KBM-7 (cell line): ENCODE results near the gene WDR19.
"Not testable (repeated sequence)": the region's sequence is repeated elsewhere in the genome, so short reads cannot be mapped to it uniquely, and the experiment has no call there.

Experiments
- DNase-seq: peaks from one replicate; pipeline ENCODE4 v3.0.0-alpha.2; 2015
- in situ Hi-C: fragments of 300-500 bp; cut with MboI; formaldehyde crosslinking; loops from 2 replicates; pipeline ENCODE4 v1.14.3; 2020; ENCODE audit warnings: low sequenced_read_pairs, low pct_unique_long_range_greater_than_20kb, mixed read lengths

Gene WDR19

GRCh38 chr4:39285853-39286252, 103.5 kb downstream of the WDR19 start:
- DNase-seq: no peak
- in situ Hi-C loops: no loop called here

GRCh38 chr4:39286263-39286662, 103.9 kb downstream of the WDR19 start:
- no peak for DNase-seq
- in situ Hi-C loops: no loop called here

- no peak for DNase-seq
- in situ Hi-C loops: no loop called here
These were observed 104.9 kb downstream of the WDR19 start for GRCh38 chr4:39287223-39287622.

- in situ Hi-C loops: no loop called here
- no peak for DNase-seq
These were observed 109.4 kb downstream of the WDR19 start for GRCh38 chr4:39291686-39292085.

GRCh38 chr4:39292433-39292832, 110.1 kb downstream of the WDR19 start:
- DNase-seq, in situ Hi-C loops: not testable (repeated sequence)

GRCh38 chr4:39295784-39296183, 113.5 kb downstream of the WDR19 start:
- no peak for DNase-seq
- in situ Hi-C loops: no loop called here

GRCh38 chr4:39302901-39303300, 120.6 kb downstream of the WDR19 start:
- DNase-seq: no peak
- in situ Hi-C loops: no loop called here

- no peak for DNase-seq
- in situ Hi-C loops: no loop called here
These were observed 121.5 kb downstream of the WDR19 start for GRCh38 chr4:39303871-39304270.

- no peak for DNase-seq
- in situ Hi-C loops: no loop called here
These were observed 122.3 kb downstream of the WDR19 start for GRCh38 chr4:39304651-39305050.

GRCh38 chr4:39305912-39306677, 123.8 kb downstream of the WDR19 start:
- DNase-seq: no peak
- in situ Hi-C loops: no loop called here

- in situ Hi-C loops: no loop called here
- DNase-seq: no peak
These were observed 126.3 kb downstream of the WDR19 start for GRCh38 chr4:39308611-39309010.

- DNase-seq: no peak
- in situ Hi-C loops: no loop called here
These were observed 130.5 kb downstream of the WDR19 start for GRCh38 chr4:39312816-39313215.

- in situ Hi-C loops: no loop called here
- DNase-seq: no peak
These were observed 137.3 kb downstream of the WDR19 start for GRCh38 chr4:39319676-39320075.

GRCh38 chr4:39320381-39321115, 138.2 kb downstream of the WDR19 start:
- no peak for DNase-seq
- in situ Hi-C loops: no loop called here

GRCh38 chr4:39323821-39324220, 141.5 kb downstream of the WDR19 start:
- in situ Hi-C loops: no loop called here

GRCh38 chr4:39324446-39324845, 142.1 kb downstream of the WDR19 start:
- in situ Hi-C loops: no loop called here
- no peak for DNase-seq

More at GRCh38 chr4:39323821-39324220, 141.5 kb downstream of the WDR19 start:
- no peak for DNase-seq

- in situ Hi-C loops: no loop called here
- no peak for DNase-seq
These were observed 142.7 kb downstream of the WDR19 start for GRCh38 chr4:39324897-39325613.

- in situ Hi-C loops: no loop called here
- DNase-seq: no peak
These were observed 144.2 kb downstream of the WDR19 start for GRCh38 chr4:39326468-39326977.

GRCh38 chr4:39330353-39330752, 148.0 kb downstream of the WDR19 start:
- DNase-seq: no peak
- in situ Hi-C loops: no loop called here

- no peak for DNase-seq
- in situ Hi-C loops: no loop called here
These were observed 148.9 kb downstream of the WDR19 start for GRCh38 chr4:39331191-39331590.
